Vagina (tissue), 2 donors: Measurements from ENCODE around the gene SMIM20.

Source experiments
- CTCF ChIP-seq, 3 experiments: fragments of 450-650 bp in 2 of 3; fragments of 200-600 bp in 1 of 3; sonication (generic) in 1 of 3; IDR thresholded peaks; one replicate each; pipeline ENCODE4 v1.5.1; 2017 to 2019; ENCODE audit warnings: antibody characterized with exemption in 3 of 3, mild to moderate bottlenecking in 2 of 3, moderate library complexity in 2 of 3
- POLR2A ChIP-seq, 2 donors: fragments of 450-650 bp; IDR thresholded peaks; one replicate each; pipeline ENCODE4 v1.6.1; 2017; ENCODE audit warnings: antibody characterized with exemption in 2 of 2, mild to moderate bottlenecking in 2 of 2, moderate library complexity in 2 of 2
- POLR2AphosphoS5 ChIP-seq, 2 donors: sonication (generic); formaldehyde crosslinking; IDR thresholded peaks; one replicate each; pipeline ENCODE4 v1.9.0; 2017; ENCODE audit warnings: antibody characterized with exemption in 2 of 2, mild to moderate bottlenecking in 2 of 2, low read depth in 1 of 2; ENCODE audit not compliant: insufficient read depth in 1 of 2

GRCh38 chr4:25892796-25893195, 21.2 kb upstream of the SMIM20 start:
- TF ChIP-seq CTCF (IDR thresholded peaks at IDR 0.05) (no peak), POLR2A (IDR thresholded peaks at IDR 0.05) (no peak), POLR2AphosphoS5 (IDR thresholded peaks at IDR 0.05; ENCODE audit: insufficient read depth in 1 of 2, low read depth in 1 of 2) (no peak)
